OCI-LY7 (cell line): Measurements from ENCODE around the gene SEMA3F.

Experiments
- CTCF ChIP-seq: fragments of 200-600 bp; sonication (generic); conservative IDR thresholded peaks from 2 replicates; pipeline ENCODE4 v1.5.1; 2014; ENCODE audit warnings: mild to moderate bottlenecking, antibody characterized with exemption, low read length, moderate library complexity, mixed read lengths
- EZH2phosphoT487 ChIP-seq: fragments of 200-600 bp; sonication (generic); IDR thresholded peaks from 2 replicates; pipeline ENCODE4 v1.6.1; 2018; ENCODE audit warnings: low read depth, borderline replicate concordance, mild to moderate bottlenecking, mixed run types, antibody characterized with exemption, low read length, moderate library complexity, mixed read lengths

GRCh38 chr3:50137531-50137930, 17.6 kb upstream of the SEMA3F start:
- TF ChIP-seq CTCF: no peak
- no peak for TF ChIP-seq EZH2phosphoT487
